D721Med (cell line): ENCODE results near the gene SERINC3.

Experiments used
- DNase-seq: peaks from one replicate; pipeline ENCODE4 v3.0.0; 2011; ENCODE audit warnings: low spot score; ENCODE audit not compliant: insufficient read length
- FAIRE-seq: peaks from 2 replicates; lab custom pipeline; 2011; peaks lifted over from hg19 to GRCh38; lab: Jason Lieb, UNC
- CTCF ChIP-seq: IDR thresholded peaks from 2 replicates; pipeline ENCODE4 v1.5.1; 2012; ENCODE audit warnings: mild to moderate bottlenecking, control low read depth; ENCODE audit not compliant: insufficient read depth; ENCODE audit errors: missing control alignments

Gene SERINC3

GRCh38 chr20:44544263-44544662, 22.4 kb upstream of the SERINC3 start:
- DNase-seq: no peak
- no peak for FAIRE-seq
- no peak for TF ChIP-seq CTCF

GRCh38 chr20:44543358-44543757, 21.5 kb upstream of the SERINC3 start:
- no peak for DNase-seq
- no peak for TF ChIP-seq CTCF
- FAIRE-seq: no peak

- DNase-seq (no peak), FAIRE-seq (no peak)
- no peak for TF ChIP-seq CTCF
These were observed 21.0 kb upstream of the SERINC3 start for GRCh38 chr20:44542890-44543289.

GRCh38 chr20:44541992-44542391, 20.1 kb upstream of the SERINC3 start:
- TF ChIP-seq CTCF: no peak
- no peak for DNase-seq
- FAIRE-seq: no peak

- FAIRE-seq: no peak
- no peak for TF ChIP-seq CTCF
- no peak for DNase-seq
These were observed 19.0 kb upstream of the SERINC3 start for GRCh38 chr20:44540834-44541233.

DNA sequence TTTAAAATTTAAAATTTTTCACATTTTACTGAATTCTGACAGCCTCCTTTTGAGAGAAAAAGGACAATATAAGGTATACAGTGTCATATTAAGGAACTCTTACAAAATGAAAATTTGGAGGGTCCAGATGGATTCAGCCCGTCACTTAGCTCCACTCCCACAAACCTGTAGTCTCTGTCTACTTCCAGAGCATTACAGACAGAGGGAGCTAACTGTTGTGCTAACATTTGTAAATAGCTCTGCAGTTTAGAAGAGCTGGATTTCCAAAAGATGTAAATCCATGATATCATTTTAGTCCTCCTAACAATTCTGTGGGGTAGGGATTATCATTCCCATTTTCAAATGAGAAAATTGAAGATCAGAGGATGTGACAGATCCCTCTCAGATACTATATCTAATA, 16.1 kb upstream of the SERINC3 start:
- DNase-seq: no peak
- TF ChIP-seq CTCF: no peak
- no peak for FAIRE-seq

DNA sequence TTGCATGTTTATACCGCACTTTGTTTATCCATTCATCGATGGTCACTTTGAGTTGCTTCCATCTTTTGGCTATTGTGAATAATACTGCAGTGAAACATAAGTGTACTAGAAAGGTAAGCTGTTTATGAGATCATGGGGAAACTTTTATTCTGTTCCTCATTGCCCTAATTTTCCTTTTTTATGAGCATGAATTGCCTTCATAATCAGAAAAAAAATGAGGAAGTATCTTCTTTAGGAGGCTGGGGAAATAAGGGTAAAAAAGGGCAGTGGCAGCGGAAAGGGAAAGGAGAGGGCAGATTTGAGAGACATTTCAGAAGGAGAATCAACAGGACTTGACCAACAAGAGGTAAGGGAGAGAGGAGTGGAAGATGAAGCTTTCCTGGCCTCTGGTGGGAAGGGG, 14.3 kb upstream of the SERINC3 start:
- no peak for DNase-seq
- no peak for TF ChIP-seq CTCF
- FAIRE-seq: no peak
